Measurements from ENCODE around the gene SLC37A4. TPM values are rescaled to one million over a fixed set of nuclear protein-coding genes. Genes with fewer than 3 reads are reported as not detected.

The SLC37A4 gene
- total RNA-seq, 1 donor from 2014 or later = 52.7 TPM

DNA sequence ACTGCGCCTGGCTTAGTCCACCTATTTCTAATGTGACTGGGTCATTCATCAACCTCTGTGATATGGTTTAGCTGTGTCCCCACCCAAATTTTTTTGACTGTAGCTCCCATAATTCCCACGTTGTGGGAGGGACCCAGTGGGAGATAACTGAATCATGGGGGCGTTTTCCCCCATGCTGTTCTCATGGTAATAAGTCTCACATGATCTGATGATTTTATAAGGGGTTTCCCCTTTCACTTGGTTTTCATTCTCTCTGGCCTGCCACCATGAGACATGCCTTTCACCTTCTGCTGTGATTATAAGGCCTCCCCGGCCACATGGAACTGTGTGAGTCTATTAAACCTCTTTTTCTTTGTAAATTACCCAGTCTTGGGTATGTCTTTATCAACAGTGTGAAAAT, 24.0 kb downstream of the SLC37A4 start:
- no peaks in the 10 kb centered on the region for H3K4me1 Mint-ChIP-seq (ENCODE audit: low read depth)
- H3K27ac Mint-ChIP-seq = no peak overlapping the region
- peaks cover 14% of the 10 kb centered on the region for H3K36me3 Mint-ChIP-seq (ENCODE audit: insufficient read depth)
- H3K9me3 Mint-ChIP-seq (ENCODE audit: low read depth) = no peaks in the 10 kb centered on the region
- TF ChIP-seq, protein P1, sequence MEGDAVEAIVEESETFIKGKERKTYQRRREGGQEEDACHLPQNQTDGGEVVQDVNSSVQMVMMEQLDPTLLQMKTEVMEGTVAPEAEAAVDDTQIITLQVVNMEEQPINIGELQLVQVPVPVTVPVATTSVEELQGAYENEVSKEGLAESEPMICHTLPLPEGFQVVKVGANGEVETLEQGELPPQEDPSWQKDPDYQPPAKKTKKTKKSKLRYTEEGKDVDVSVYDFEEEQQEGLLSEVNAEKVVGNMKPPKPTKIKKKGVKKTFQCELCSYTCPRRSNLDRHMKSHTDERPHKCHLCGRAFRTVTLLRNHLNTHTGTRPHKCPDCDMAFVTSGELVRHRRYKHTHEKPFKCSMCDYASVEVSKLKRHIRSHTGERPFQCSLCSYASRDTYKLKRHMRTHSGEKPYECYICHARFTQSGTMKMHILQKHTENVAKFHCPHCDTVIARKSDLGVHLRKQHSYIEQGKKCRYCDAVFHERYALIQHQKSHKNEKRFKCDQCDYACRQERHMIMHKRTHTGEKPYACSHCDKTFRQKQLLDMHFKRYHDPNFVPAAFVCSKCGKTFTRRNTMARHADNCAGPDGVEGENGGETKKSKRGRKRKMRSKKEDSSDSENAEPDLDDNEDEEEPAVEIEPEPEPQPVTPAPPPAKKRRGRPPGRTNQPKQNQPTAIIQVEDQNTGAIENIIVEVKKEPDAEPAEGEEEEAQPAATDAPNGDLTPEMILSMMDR (IDR thresholded peaks at IDR 0.05; ENCODE audit: unreplicated experiment) = no peak
- no peak for DNase-seq (ENCODE audit: low spot score, unreplicated experiment)
- no peaks in the 10 kb centered on the region for H3K27me3 Mint-ChIP-seq
- H3K4me3 Mint-ChIP-seq (ENCODE audit: low read depth) = no peak overlapping the region

DNA sequence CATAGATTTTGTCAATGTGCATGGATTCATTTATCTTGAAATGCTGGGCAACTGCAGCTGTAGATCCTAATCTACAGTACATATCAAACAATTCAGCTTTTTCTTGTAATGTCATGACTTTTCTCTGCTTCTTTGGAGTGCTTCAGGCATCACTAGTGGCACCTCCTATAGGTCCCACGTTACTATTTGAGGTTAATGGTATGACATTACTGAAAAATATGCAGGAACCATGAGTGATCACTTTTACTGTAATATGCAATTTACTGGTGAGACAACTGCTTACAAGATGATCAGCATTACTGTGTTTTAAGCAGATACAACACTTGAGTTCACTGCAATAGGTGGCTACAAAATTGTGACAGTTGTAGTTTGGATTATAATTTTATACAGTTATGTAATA, 29.8 kb downstream of the SLC37A4 start:
- H3K4me1 Mint-ChIP-seq (ENCODE audit: low read depth) = peaks cover 19% of the 10 kb centered on the region
- H3K27ac Mint-ChIP-seq = no peak overlapping the region
- no peaks in the 10 kb centered on the region for H3K27me3 Mint-ChIP-seq
- H3K36me3 Mint-ChIP-seq (ENCODE audit: insufficient read depth) = peaks cover 10% of the 10 kb centered on the region
- no peak overlapping the region for H3K4me3 Mint-ChIP-seq (ENCODE audit: low read depth)
- TF ChIP-seq, protein P1 (IDR thresholded peaks at IDR 0.05; ENCODE audit: unreplicated experiment) = no peak
- H3K9me3 Mint-ChIP-seq (ENCODE audit: low read depth) = no peaks in the 10 kb centered on the region
- no peak for DNase-seq (ENCODE audit: low spot score, unreplicated experiment)

DNA sequence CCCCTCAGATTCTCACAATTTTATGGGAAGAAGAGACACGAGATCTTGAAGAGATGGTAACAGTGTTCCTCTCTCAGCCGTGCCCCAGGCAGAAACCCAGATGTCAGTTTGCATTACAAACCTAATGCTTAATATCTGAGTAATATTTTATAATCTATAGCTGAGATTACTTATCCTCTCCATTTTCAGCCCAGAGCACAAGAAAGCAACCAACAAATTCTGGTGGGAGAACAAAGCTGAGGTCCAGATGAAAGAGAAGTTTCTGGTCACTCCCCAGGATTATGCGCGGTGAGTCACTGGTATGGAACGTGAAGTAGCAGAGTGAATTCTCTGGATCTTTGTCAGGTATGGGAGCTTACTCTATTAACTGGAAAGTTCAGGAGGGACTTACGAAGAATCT, 31.9 kb downstream of the SLC37A4 start:
- peak overlapping the region; percentile 98 for H3K4me3 Mint-ChIP-seq (ENCODE audit: low read depth)
- TF ChIP-seq, protein P1 (IDR thresholded peaks at IDR 0.05; ENCODE audit: unreplicated experiment) = no peak
- H3K27me3 Mint-ChIP-seq = no peaks in the 10 kb centered on the region
- H3K9me3 Mint-ChIP-seq (ENCODE audit: low read depth) = no peaks in the 10 kb centered on the region
- peak overlapping the region; percentile 95 for H3K27ac Mint-ChIP-seq
- peaks cover 19% of the 10 kb centered on the region for H3K4me1 Mint-ChIP-seq (ENCODE audit: low read depth)
- no peak for DNase-seq (ENCODE audit: low spot score, unreplicated experiment)
- H3K36me3 Mint-ChIP-seq (ENCODE audit: insufficient read depth) = peaks cover 10% of the 10 kb centered on the region

DNA sequence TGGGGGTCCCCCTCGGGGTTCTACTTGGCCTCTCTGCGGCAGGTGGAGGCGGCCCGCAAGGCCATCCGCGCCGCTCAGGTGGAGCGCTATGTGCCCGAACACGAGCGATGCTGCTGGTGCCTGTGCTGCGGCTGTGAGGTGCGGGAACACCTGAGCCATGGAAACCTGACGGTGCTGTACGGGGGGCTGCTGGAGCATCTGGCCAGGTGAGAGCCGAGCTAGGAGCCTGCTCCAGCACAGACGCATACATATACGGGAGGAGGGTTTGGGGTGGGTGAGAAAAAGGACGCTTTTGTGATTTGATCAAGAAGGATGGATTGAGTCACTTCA, 32.3 kb downstream of the SLC37A4 start:
- H3K36me3 Mint-ChIP-seq (ENCODE audit: insufficient read depth) = peaks cover 11% of the 10 kb centered on the region
- TF ChIP-seq, protein P1 (IDR thresholded peaks at IDR 0.05; ENCODE audit: unreplicated experiment) = no peak
- H3K4me1 Mint-ChIP-seq (ENCODE audit: low read depth) = peaks cover 19% of the 10 kb centered on the region
- peak overlapping the region; percentile 95 for H3K27ac Mint-ChIP-seq
- H3K9me3 Mint-ChIP-seq (ENCODE audit: low read depth) = no peaks in the 10 kb centered on the region
- H3K4me3 Mint-ChIP-seq (ENCODE audit: low read depth) = peak overlapping the region; percentile 98
- H3K27me3 Mint-ChIP-seq = no peaks in the 10 kb centered on the region
- no peak for DNase-seq (ENCODE audit: low spot score, unreplicated experiment)

DNA sequence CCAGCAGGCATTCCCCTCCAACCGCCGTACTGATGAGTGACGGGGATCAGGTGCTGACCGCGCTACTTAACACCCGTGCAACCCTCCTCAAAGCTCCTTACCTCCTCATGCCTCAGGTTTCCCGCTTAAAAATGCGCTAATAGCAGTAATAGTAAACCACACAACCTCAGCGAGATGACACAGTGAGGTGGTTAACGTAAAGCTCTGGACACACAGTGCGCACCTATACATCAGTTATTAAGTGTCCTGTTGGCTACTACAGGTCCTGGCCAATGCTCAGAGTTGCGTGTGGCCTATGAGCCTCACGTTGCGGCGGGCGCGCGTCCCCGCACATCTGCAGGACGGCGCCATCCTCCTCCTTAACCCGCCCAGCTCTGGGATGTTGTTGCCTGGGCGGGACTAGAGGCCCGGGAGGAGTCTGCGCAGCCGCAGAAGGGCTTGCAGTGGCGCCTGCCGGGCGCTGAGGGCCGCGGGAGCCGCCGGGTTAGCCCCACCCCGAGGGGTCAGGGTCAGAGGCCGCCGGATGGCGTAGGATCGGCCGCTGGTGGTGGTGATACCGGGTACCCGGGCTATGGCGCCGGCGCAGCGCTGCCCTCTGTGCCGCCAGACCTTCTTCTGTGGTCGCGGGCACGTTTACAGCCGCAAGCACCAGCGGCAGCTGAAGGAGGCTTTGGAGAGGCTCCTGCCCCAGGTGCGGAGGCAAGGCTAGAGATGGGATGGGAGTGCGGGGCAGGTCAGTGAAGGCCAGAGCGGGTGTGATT, 32.9 kb downstream of the SLC37A4 start, which contains the start of gene CENATAC:
TSS of gene CENATAC (plus strand) at position 512 of the 761 bp plus-strand sequence. CDS start at position 572, 60 bp downstream.
- peak within 1 kb of the TSS; percentile 95 for H3K27ac Mint-ChIP-seq
- peaks cover 8% of the 10 kb centered on the region for H3K36me3 Mint-ChIP-seq (ENCODE audit: insufficient read depth)
- H3K4me3 Mint-ChIP-seq (ENCODE audit: low read depth) = peak within 1 kb of the TSS; percentile 98
- no peaks in the 10 kb centered on the region for H3K9me3 Mint-ChIP-seq (ENCODE audit: low read depth)
- no peaks in the 10 kb centered on the region for H3K27me3 Mint-ChIP-seq
- H3K4me1 Mint-ChIP-seq (ENCODE audit: low read depth) = peaks cover 19% of the 10 kb centered on the region
- TF ChIP-seq, protein P1 (IDR thresholded peaks at IDR 0.05; ENCODE audit: unreplicated experiment) = no peak
- DNase-seq (ENCODE audit: low spot score, unreplicated experiment) = peak; percentile 90
